GM23338 (cell line): ENCODE results near the gene RAD52.

ENCODE experiments used
- CREB1 ChIP-seq: fragments of 250-450 bp; sonication (Bioruptor Pico); IDR thresholded peaks from 2 replicates; pipeline ENCODE4 v1.5.0; 2020; ENCODE audit warnings: low read depth, mild to moderate bottlenecking, moderate library complexity
- EZH2 ChIP-seq: fragments of 200-600 bp; sonication (generic); IDR thresholded peaks from one replicate; pipeline ENCODE4 v1.8.0; 2017; ENCODE audit warnings: antibody characterized with exemption, mild to moderate bottlenecking, low read depth; ENCODE audit not compliant: unreplicated experiment
- EZH2phosphoT487 ChIP-seq: fragments of 200-600 bp; sonication (generic); IDR thresholded peaks from one replicate; pipeline ENCODE4 v1.8.1; 2018; ENCODE audit warnings: antibody characterized with exemption; ENCODE audit not compliant: unreplicated experiment
- JUNB ChIP-seq: IDR thresholded peaks from one replicate; pipeline ENCODE4 v1.6.1; 2016; ENCODE audit warnings: antibody characterized with exemption; ENCODE audit not compliant: unreplicated experiment
- NANOG ChIP-seq: IDR thresholded peaks from 2 replicates; pipeline ENCODE4 v1.6.1; 2016; ENCODE audit warnings: antibody characterized with exemption, borderline replicate concordance
- POLR2AphosphoS5 ChIP-seq: IDR thresholded peaks from 2 replicates; pipeline ENCODE4 v1.6.1; 2016; ENCODE audit warnings: antibody characterized with exemption, low read depth
- STAT1 ChIP-seq: IDR thresholded peaks from one replicate; pipeline ENCODE4 v1.6.1; 2016; ENCODE audit warnings: antibody characterized with exemption; ENCODE audit not compliant: unreplicated experiment
- ZNF114 ChIP-seq: fragments of 250-450 bp; sonication (Bioruptor Pico); IDR thresholded peaks from 2 replicates; pipeline ENCODE4 v1.5.0; 2020; ENCODE audit warnings: mild to moderate bottlenecking, moderate library complexity
- ZNF331 ChIP-seq: fragments of 250-450 bp; sonication (Bioruptor Pico); IDR thresholded peaks from 2 replicates; pipeline ENCODE4 v1.5.0; 2020; ENCODE audit warnings: low read depth, mild to moderate bottlenecking, moderate library complexity
- TF ChIP-seq, protein P1 (sequence below), 2 experiments: fragments of 200-600 bp in 1 of 2; sonication (generic) in 1 of 2; conservative IDR thresholded peaks; 2 replicates each; pipeline versions ENCODE4 v1.5.1 to v1.6.1; 2016 to 2017; ENCODE audit warnings: antibody characterized with exemption in 2 of 2, low read depth in 2 of 2, mild to moderate bottlenecking in 2 of 2, moderate library complexity in 1 of 2
- TF ChIP-seq, protein P2 (sequence below): IDR thresholded peaks from one replicate; pipeline ENCODE4 v1.6.1; 2018; ENCODE audit warnings: antibody characterized with exemption; ENCODE audit not compliant: unreplicated experiment
- TF ChIP-seq, protein P3 (sequence below): IDR thresholded peaks from 2 replicates; pipeline ENCODE4 v1.6.1; 2016; ENCODE audit warnings: antibody characterized with exemption

DNA sequence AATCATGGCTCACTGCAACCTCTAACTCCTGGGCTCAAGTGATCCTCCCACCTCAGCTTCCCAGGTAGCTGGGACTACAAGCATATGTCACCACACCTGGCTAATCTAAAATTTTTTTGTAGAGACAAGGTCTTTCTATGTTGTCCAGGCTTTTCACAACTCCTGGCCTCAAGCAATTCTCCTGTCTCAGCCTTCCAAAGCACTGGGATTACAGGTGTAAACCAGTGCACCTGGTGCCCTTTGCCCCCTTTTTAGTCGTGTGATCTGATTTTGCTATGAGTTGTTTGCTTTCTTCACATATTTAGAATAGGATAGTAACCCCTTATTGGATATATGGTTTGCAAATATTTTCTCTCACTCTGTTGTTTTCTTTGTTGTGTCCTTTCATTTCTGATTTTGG is 1.7 kb upstream of the RAD52 start:
- TF ChIP-seq, protein P1, sequence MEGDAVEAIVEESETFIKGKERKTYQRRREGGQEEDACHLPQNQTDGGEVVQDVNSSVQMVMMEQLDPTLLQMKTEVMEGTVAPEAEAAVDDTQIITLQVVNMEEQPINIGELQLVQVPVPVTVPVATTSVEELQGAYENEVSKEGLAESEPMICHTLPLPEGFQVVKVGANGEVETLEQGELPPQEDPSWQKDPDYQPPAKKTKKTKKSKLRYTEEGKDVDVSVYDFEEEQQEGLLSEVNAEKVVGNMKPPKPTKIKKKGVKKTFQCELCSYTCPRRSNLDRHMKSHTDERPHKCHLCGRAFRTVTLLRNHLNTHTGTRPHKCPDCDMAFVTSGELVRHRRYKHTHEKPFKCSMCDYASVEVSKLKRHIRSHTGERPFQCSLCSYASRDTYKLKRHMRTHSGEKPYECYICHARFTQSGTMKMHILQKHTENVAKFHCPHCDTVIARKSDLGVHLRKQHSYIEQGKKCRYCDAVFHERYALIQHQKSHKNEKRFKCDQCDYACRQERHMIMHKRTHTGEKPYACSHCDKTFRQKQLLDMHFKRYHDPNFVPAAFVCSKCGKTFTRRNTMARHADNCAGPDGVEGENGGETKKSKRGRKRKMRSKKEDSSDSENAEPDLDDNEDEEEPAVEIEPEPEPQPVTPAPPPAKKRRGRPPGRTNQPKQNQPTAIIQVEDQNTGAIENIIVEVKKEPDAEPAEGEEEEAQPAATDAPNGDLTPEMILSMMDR (conservative IDR thresholded peaks at IDR 0.05; ENCODE audit: low read depth in 2 of 2) = no peak
- TF ChIP-seq CREB1 (CRISPR knock-in tag) (no peak), EZH2 (no peak), POLR2AphosphoS5 (no peak), EZH2phosphoT487 (no peak), ZNF331 (CRISPR knock-in tag) (no peak), NANOG (no peak), JUNB (no peak), ZNF114 (CRISPR knock-in tag) (no peak), STAT1 (no peak)
- TF ChIP-seq, protein P2, sequence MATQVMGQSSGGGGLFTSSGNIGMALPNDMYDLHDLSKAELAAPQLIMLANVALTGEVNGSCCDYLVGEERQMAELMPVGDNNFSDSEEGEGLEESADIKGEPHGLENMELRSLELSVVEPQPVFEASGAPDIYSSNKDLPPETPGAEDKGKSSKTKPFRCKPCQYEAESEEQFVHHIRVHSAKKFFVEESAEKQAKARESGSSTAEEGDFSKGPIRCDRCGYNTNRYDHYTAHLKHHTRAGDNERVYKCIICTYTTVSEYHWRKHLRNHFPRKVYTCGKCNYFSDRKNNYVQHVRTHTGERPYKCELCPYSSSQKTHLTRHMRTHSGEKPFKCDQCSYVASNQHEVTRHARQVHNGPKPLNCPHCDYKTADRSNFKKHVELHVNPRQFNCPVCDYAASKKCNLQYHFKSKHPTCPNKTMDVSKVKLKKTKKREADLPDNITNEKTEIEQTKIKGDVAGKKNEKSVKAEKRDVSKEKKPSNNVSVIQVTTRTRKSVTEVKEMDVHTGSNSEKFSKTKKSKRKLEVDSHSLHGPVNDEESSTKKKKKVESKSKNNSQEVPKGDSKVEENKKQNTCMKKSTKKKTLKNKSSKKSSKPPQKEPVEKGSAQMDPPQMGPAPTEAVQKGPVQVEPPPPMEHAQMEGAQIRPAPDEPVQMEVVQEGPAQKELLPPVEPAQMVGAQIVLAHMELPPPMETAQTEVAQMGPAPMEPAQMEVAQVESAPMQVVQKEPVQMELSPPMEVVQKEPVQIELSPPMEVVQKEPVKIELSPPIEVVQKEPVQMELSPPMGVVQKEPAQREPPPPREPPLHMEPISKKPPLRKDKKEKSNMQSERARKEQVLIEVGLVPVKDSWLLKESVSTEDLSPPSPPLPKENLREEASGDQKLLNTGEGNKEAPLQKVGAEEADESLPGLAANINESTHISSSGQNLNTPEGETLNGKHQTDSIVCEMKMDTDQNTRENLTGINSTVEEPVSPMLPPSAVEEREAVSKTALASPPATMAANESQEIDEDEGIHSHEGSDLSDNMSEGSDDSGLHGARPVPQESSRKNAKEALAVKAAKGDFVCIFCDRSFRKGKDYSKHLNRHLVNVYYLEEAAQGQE = no peak
- TF ChIP-seq, protein P3, sequence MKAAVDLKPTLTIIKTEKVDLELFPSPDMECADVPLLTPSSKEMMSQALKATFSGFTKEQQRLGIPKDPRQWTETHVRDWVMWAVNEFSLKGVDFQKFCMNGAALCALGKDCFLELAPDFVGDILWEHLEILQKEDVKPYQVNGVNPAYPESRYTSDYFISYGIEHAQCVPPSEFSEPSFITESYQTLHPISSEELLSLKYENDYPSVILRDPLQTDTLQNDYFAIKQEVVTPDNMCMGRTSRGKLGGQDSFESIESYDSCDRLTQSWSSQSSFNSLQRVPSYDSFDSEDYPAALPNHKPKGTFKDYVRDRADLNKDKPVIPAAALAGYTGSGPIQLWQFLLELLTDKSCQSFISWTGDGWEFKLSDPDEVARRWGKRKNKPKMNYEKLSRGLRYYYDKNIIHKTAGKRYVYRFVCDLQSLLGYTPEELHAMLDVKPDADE = no peak
